GM23338 (cell line): Measurements from ENCODE around the gene NEB. TPM values are rescaled to one million over a fixed set of nuclear protein-coding genes. Genes with fewer than 3 reads are reported as not detected.

Experiments
- ATAC-seq: fragments of 200-7000 bp; cut with Tn5 transposase; 3 replicates; pipeline ENCODE4 v1.9.1; 2020
- DNase-seq: peaks from one replicate; pipeline ENCODE4 v3.0.0-alpha.2; 2015; ENCODE audit warnings: low spot score
- H2AFZ ChIP-seq: fragments of 200-600 bp; sonication (generic); 2 replicates; pipeline ENCODE4 v1.8.0; 2016; ENCODE audit warnings: antibody characterized with exemption, mild to moderate bottlenecking, moderate library complexity
- H3F3A ChIP-seq: fragments of 200-600 bp; sonication (generic); replicated peaks from 2 replicates; pipeline ENCODE4 v1.8.0; 2017; ENCODE audit warnings: antibody characterized with exemption, mixed run types, low read depth
- H3K27ac ChIP-seq: fragments of 200-600 bp; sonication (generic); 2 replicates; pipeline ENCODE4 v1.6.1; 2016; ENCODE audit warnings: low read depth
- H3K27me3 ChIP-seq: fragments of 200-600 bp; sonication (generic); 2 replicates; pipeline ENCODE4 v1.8.0; 2016; ENCODE audit warnings: mild to moderate bottlenecking, mixed run types, moderate library complexity; ENCODE audit not compliant: insufficient read depth
- H3K36me3 ChIP-seq: fragments of 200-600 bp; sonication (generic); 2 replicates; pipeline ENCODE4 v1.8.0; 2016; ENCODE audit warnings: mild to moderate bottlenecking; ENCODE audit not compliant: insufficient read depth
- H3K4me1 ChIP-seq: fragments of 200-600 bp; sonication (generic); 2 replicates; pipeline ENCODE4 v1.8.0; 2016; ENCODE audit warnings: mild to moderate bottlenecking, moderate library complexity; ENCODE audit not compliant: insufficient read depth
- H3K4me2 ChIP-seq: fragments of 200-600 bp; sonication (generic); 2 replicates; pipeline ENCODE4 v1.7.1; 2017; ENCODE audit warnings: mixed run types
- H3K4me3 ChIP-seq: fragments of 200-600 bp; sonication (generic); 2 replicates; pipeline ENCODE4 v1.6.1; 2016; ENCODE audit warnings: mixed run types
- H3K79me2 ChIP-seq: fragments of 200-600 bp; sonication (generic); replicated peaks from 2 replicates; pipeline ENCODE4 v1.8.0; 2017; ENCODE audit warnings: mild to moderate bottlenecking; ENCODE audit not compliant: insufficient read depth
- H3K9me2 ChIP-seq: fragments of 200-600 bp; sonication (generic); 2 replicates; pipeline ENCODE4 v1.8.0; 2017; ENCODE audit not compliant: insufficient read depth
- H4K20me1 ChIP-seq: fragments of 200-600 bp; sonication (generic); replicated peaks from 2 replicates; pipeline ENCODE4 v1.8.0; 2017; ENCODE audit warnings: mild to moderate bottlenecking; ENCODE audit not compliant: insufficient read depth
- H3K27ac Mint-ChIP-seq: 2 replicates; pipeline ENCODE4 v1.8.0; 2020; ENCODE audit warnings: inconsistent platforms, mild to moderate bottlenecking, moderate library complexity, mixed read lengths
- H3K27me3 Mint-ChIP-seq: 3 replicates; pipeline ENCODE4 v1.8.0; 2022; ENCODE audit warnings: low read depth, mild to moderate bottlenecking, moderate library complexity, mixed read lengths, inconsistent platforms; ENCODE audit not compliant: insufficient read depth, poor library complexity
- H3K36me3 Mint-ChIP-seq: 3 replicates; pipeline ENCODE4 v1.8.0; 2021; ENCODE audit warnings: low read depth, mild to moderate bottlenecking, inconsistent platforms, moderate library complexity, mixed read lengths
- H3K4me1 Mint-ChIP-seq: 3 replicates; pipeline ENCODE4 v1.8.0; 2020; ENCODE audit warnings: mild to moderate bottlenecking, inconsistent platforms, mixed read lengths
- H3K4me3 Mint-ChIP-seq: 3 replicates; pipeline ENCODE4 v1.8.0; 2021; ENCODE audit warnings: moderate library complexity, mild to moderate bottlenecking, inconsistent platforms, mixed read lengths
- H3K9me3 Mint-ChIP-seq: 3 replicates; pipeline ENCODE4 v1.8.0; 2020; ENCODE audit warnings: moderate library complexity, mild to moderate bottlenecking, inconsistent platforms, mixed read lengths
- CREB1 ChIP-seq: fragments of 250-450 bp; sonication (Bioruptor Pico); IDR thresholded peaks from 2 replicates; pipeline ENCODE4 v1.5.0; 2020; ENCODE audit warnings: low read depth, mild to moderate bottlenecking, moderate library complexity
- CTCF ChIP-seq, 2 experiments: fragments of 200-600 bp in 1 of 2; sonication (generic) in 1 of 2; conservative IDR thresholded peaks; 2 replicates each; pipeline versions ENCODE4 v1.5.1 to v1.6.1; 2016 to 2017; ENCODE audit warnings: antibody characterized with exemption in 2 of 2, low read depth in 2 of 2, mild to moderate bottlenecking in 2 of 2, moderate library complexity in 1 of 2
- ETS1 ChIP-seq: IDR thresholded peaks from 2 replicates; pipeline ENCODE4 v1.6.1; 2016; ENCODE audit warnings: antibody characterized with exemption
- EZH2 ChIP-seq: fragments of 200-600 bp; sonication (generic); IDR thresholded peaks from one replicate; pipeline ENCODE4 v1.8.0; 2017; ENCODE audit warnings: antibody characterized with exemption, mild to moderate bottlenecking, low read depth; ENCODE audit not compliant: unreplicated experiment
- EZH2phosphoT487 ChIP-seq: fragments of 200-600 bp; sonication (generic); IDR thresholded peaks from one replicate; pipeline ENCODE4 v1.8.1; 2018; ENCODE audit warnings: antibody characterized with exemption; ENCODE audit not compliant: unreplicated experiment
- NANOG ChIP-seq: IDR thresholded peaks from 2 replicates; pipeline ENCODE4 v1.6.1; 2016; ENCODE audit warnings: antibody characterized with exemption, borderline replicate concordance
- POLR2AphosphoS5 ChIP-seq: IDR thresholded peaks from 2 replicates; pipeline ENCODE4 v1.6.1; 2016; ENCODE audit warnings: antibody characterized with exemption, low read depth
- REST ChIP-seq: IDR thresholded peaks from one replicate; pipeline ENCODE4 v1.6.1; 2018; ENCODE audit warnings: antibody characterized with exemption; ENCODE audit not compliant: unreplicated experiment
- STAT1 ChIP-seq: IDR thresholded peaks from one replicate; pipeline ENCODE4 v1.6.1; 2016; ENCODE audit warnings: antibody characterized with exemption; ENCODE audit not compliant: unreplicated experiment
- ZNF331 ChIP-seq: fragments of 250-450 bp; sonication (Bioruptor Pico); IDR thresholded peaks from 2 replicates; pipeline ENCODE4 v1.5.0; 2020; ENCODE audit warnings: low read depth, mild to moderate bottlenecking, moderate library complexity
- ZNF462 ChIP-seq: fragments of 250-450 bp; sonication (Bioruptor Pico); IDR thresholded peaks from 2 replicates; pipeline ENCODE4 v1.5.0; 2020; ENCODE audit warnings: mild to moderate bottlenecking, moderate library complexity
- polyA plus RNA-seq: library from polyadenylated mRNA; unstranded; fragments of >200 nt; fragmentation: Nextera tagmentation; extraction: Ambion mirVana; gene quantifications from 2 replicates; pipeline ENCODE4 v1.2.1, GENCODE V29; 2016
- total RNA-seq: library from RNA; depleted of rRNA; stranded (reverse); fragments of >200 nt; shearing (Covaris generic); gene quantifications from 2 replicates; pipeline ENCODE4 v1.2.3, GENCODE V29; 2014

Gene NEB
- total and polyA plus RNA-seq, 2 experiments from 2014 or later: 6.2 to 13.7 TPM

GRCh38 chr2:151774506-151774905, 40.2 kb upstream of the NEB start:
- H3K36me3 Mint-ChIP-seq: peaks cover 37% of the 10 kb centered on the region
- H3K4me3 Mint-ChIP-seq: no peak overlapping the region
- Histone ChIP-seq H3K4me2 (no peak overlapping the region), H3K4me1 (no peaks in the 10 kb centered on the region), H3K27me3 (no peaks in the 10 kb centered on the region), H3K9me2 (peaks cover 9% of the 10 kb centered on the region; the same call in 1 of the 2 replicates), H2AFZ (no peak overlapping the region), H3F3A (no peaks in the 10 kb centered on the region), H3K36me3 (0 out of 2 replicates have a peak, but pooled peaks cover 7% of the 10 kb centered on the region), H4K20me1 (no peaks in the 10 kb centered on the region), H3K79me2 (no peaks in the 10 kb centered on the region), H3K4me3 (no peak overlapping the region), H3K27ac (no peak overlapping the region)
- H3K27me3 Mint-ChIP-seq: no peaks in the 10 kb centered on the region
- DNase-seq (no peak), ATAC-seq (no peak)
- 0 out of 3 replicates have a peak, but pooled peaks cover 2% of the 10 kb centered on the region for H3K4me1 Mint-ChIP-seq
- no peak for TF ChIP-seq NANOG
- no peak for TF ChIP-seq EZH2
- no peak for TF ChIP-seq CTCF (conservative IDR thresholded peaks at IDR 0.05; ENCODE audit: low read depth in 2 of 2)
- no peak for TF ChIP-seq REST
- TF ChIP-seq POLR2AphosphoS5: no peak
- no peak for TF ChIP-seq EZH2phosphoT487
- TF ChIP-seq ZNF462 (CRISPR knock-in tag): no peak
- no peak for TF ChIP-seq ZNF331 (CRISPR knock-in tag)
- no peak for TF ChIP-seq STAT1
- TF ChIP-seq ETS1: no peak
- TF ChIP-seq CREB1 (CRISPR knock-in tag): no peak
- no peak overlapping the region for H3K27ac Mint-ChIP-seq
- H3K9me3 Mint-ChIP-seq: peaks cover 7% of the 10 kb centered on the region; the same call in 1 of the 3 replicates
